ENCODE data around the gene NXPE4.
"Not testable (repeated sequence)": the region's sequence is repeated elsewhere in the genome, so short reads cannot be mapped to it uniquely, and the experiment has no call there.

- TF ChIP-seq EZH2 (IDR thresholded peaks at IDR 0.05; ENCODE audit: borderline replicate concordance, low read length); CTCF (IDR thresholded peaks at IDR 0.05; ENCODE audit: low read length): not testable (repeated sequence)
These were observed 35.9 kb upstream of the NXPE4 start for GRCh38 chr11:114631445-114631965.

Measured in OCI-LY1 (cell line).